Right atrium auricular region (tissue), 2 donors: ENCODE data around the gene SNW1. TPM values are rescaled to one million over a fixed set of nuclear protein-coding genes. Genes with fewer than 3 reads are reported as not detected.
"Not testable (repeated sequence)": the region's sequence is repeated elsewhere in the genome, so short reads cannot be mapped to it uniquely, and the experiment has no call there.

ENCODE experiments used
- DNase-seq: peaks from one replicate; pipeline ENCODE4 v3.0.0-alpha.2; 2019; ENCODE audit warnings: low spot score
- H3K27ac ChIP-seq, 2 donors: fragments of 200-600 bp; sonication (generic); 1 replicate in 1 of 2; 2 replicates in 1 of 2; pipeline ENCODE4 v1.5.1; 2016 to 2019
- H3K27me3 ChIP-seq, 2 donors: fragments of 200-600 bp; sonication (generic); one replicate each; pipeline versions ENCODE4 v1.5.1 to v1.6.0; 2017 to 2019
- H3K36me3 ChIP-seq: fragments of 200-600 bp; sonication (generic); one replicate; pipeline ENCODE4 v1.5.1; 2016
- H3K4me1 ChIP-seq, 2 donors: fragments of 200-600 bp; sonication (generic); one replicate each; pipeline versions ENCODE4 v1.5.1 to v1.6.0; 2017 to 2019
- H3K4me3 ChIP-seq, 2 donors: fragments of 200-600 bp; sonication (generic); 1 replicate in 1 of 2; 2 replicates in 1 of 2; pipeline ENCODE4 v1.5.1; 2017 to 2019; ENCODE audit warnings: mild to moderate bottlenecking in 1 of 2, moderate library complexity in 1 of 2
- H3K9me3 ChIP-seq, 2 donors: fragments of 200-600 bp; sonication (generic); one replicate each; pipeline ENCODE4 v1.5.1; 2019
- CTCF ChIP-seq, 2 donors: fragments of 200-600 bp; sonication (generic); IDR thresholded peaks; one replicate each; pipeline ENCODE4 v1.5.1; 2019; ENCODE audit warnings: antibody characterized with exemption in 2 of 2
- total RNA-seq, 2 donors: library from RNA; depleted of rRNA; stranded (reverse); fragments of >200 nt; gene quantifications; one replicate each; pipeline ENCODE4 v1.1.0, GENCODE V29; 2016

The SNW1 gene
- total RNA-seq, 2 donors from 2014 or later, result 31.7 to 37.1 TPM

GRCh38 chr14:77790566-77791224 lies 29.7 kb upstream of the SNW1 start:
- TF ChIP-seq CTCF (IDR thresholded peaks at IDR 0.05), result no peak
- H3K4me3 ChIP-seq, result no peak overlapping the region
- no peak for DNase-seq

DNA sequence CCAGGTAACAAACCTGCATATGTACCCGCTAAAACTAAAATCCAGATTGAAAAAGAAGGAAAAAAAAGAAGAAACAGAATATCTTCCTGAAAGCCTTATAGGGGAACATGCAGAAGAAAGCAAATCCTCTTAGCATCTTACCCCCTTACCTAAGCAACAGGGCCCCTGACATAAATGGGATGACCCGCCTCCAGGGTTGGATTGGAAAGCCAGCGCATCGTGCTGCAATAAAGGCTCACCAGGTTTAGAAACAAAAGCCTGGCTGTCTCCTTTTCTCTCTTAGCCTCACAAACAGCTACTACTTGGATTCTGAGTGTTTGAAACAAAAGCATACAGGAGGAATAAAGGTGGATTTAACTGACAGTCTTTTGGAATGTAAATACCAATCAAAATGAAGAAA lies 25.2 kb upstream of the SNW1 start:
- TF ChIP-seq CTCF (IDR thresholded peaks at IDR 0.05), result no peak
- no peaks in the 10 kb centered on the region for H3K4me1 ChIP-seq
- no peaks in the 10 kb centered on the region for H3K9me3 ChIP-seq
- no peaks in the 10 kb centered on the region for H3K36me3 ChIP-seq
- no peaks in the 10 kb centered on the region for H3K27me3 ChIP-seq
- H3K27ac ChIP-seq, result no peak overlapping the region
- DNase-seq, result no peak
- no peak overlapping the region for H3K4me3 ChIP-seq

More at GRCh38 chr14:77790566-77791224, 29.7 kb upstream of the SNW1 start:
- H3K36me3 ChIP-seq, result no peaks in the 10 kb centered on the region
- no peaks in the 10 kb centered on the region for H3K27me3 ChIP-seq
- no peak overlapping the region for H3K27ac ChIP-seq
- no peaks in the 10 kb centered on the region for H3K9me3 ChIP-seq
- no peaks in the 10 kb centered on the region for H3K4me1 ChIP-seq

- H3K27me3 ChIP-seq, result no peaks in the 10 kb centered on the region
- H3K9me3 ChIP-seq, result no peaks in the 10 kb centered on the region
- no peak overlapping the region for H3K4me3 ChIP-seq
- TF ChIP-seq CTCF (IDR thresholded peaks at IDR 0.05), result no peak
- no peak overlapping the region for H3K27ac ChIP-seq
- no peaks in the 10 kb centered on the region for H3K4me1 ChIP-seq
- no peak for DNase-seq
- H3K36me3 ChIP-seq, result no peaks in the 10 kb centered on the region
Observed at GRCh38 chr14:77782202-77782601, 21.2 kb upstream of the SNW1 start.

DNA sequence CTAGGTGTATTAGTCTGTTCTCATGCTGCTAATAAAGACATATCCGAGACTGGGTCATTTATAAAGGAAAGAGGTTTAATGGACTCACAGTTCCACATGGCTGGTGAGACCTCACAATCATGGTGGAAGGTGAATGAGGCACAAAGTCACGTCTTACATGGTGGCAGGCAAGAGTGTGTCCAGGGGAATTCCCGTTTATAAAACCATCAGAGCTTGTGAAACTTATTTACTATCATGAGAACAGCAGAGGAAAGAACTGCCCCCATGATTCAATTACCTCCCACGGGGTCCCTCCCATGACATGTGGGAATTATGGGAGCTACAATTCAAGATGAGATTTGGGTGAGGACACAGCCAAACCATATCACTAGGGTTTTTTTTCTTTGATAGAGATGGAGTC lies 13.0 kb upstream of the SNW1 start:
- H3K36me3 ChIP-seq, H3K4me3 ChIP-seq, H3K27ac ChIP-seq, H3K27me3 ChIP-seq, H3K4me1 ChIP-seq, DNase-seq, H3K9me3 ChIP-seq: not testable (repeated sequence)

DNA sequence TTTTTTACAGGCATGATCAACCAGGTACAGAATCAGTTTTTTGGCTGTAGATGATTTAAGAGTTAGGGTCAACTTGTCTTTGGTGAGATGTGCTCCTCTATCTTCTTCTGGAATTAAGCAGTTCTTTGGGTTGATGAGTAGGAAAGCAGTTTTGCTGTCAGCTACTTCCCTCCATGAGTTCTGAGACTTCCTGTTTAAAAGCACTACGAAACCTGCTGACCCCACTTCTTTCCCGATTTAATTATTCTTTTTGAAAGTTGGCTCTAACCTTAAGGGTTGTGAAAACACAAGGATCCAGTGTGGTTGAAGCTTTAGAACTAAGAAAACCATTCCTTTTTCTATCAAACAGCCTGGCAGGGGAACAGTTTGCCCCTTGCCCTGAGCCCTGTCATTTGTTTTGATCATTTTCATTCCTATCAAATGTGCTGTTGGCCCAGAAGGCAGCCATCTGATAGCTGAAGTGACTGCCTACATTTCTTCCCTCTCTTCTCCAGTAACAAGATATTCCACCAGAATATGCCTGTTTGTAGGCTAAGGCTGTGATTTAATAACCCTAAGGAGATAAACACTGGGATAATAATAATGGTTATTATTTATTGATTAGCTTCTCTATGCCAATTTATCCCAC lies 7.6 kb upstream of the SNW1 start:
- H3K27me3 ChIP-seq, H3K36me3 ChIP-seq, H3K9me3 ChIP-seq, H3K4me1 ChIP-seq, H3K4me3 ChIP-seq, DNase-seq, H3K27ac ChIP-seq: not testable (repeated sequence)

GRCh38 chr14:77763978-77764377 lies 3.0 kb upstream of the SNW1 start:
- Histone ChIP-seq H3K36me3 (no peaks in the 10 kb centered on the region), H3K27ac (no peak overlapping the region), H3K4me1 (peaks cover 0 to 21% of the 10 kb centered on the region in 2 donors)

More at GRCh38 chr14:77763978-77764377, 3.0 kb upstream of the SNW1 start:
- no peak for DNase-seq
- H3K9me3 ChIP-seq, result no peaks in the 10 kb centered on the region
- TF ChIP-seq CTCF (IDR thresholded peaks at IDR 0.05), result no peak
- no peak overlapping the region for H3K4me3 ChIP-seq
- no peaks in the 10 kb centered on the region for H3K27me3 ChIP-seq
